K562 (cell line): ENCODE data around the gene KCTD19. TPM values are rescaled to one million over a fixed set of nuclear protein-coding genes. Genes with fewer than 3 reads are reported as not detected.
A peak's percentile ranks its signal among the peaks of the same experiment; 100 is the strongest.

ENCODE experiments used
- ATF3 ChIP-seq, 2 experiments: fragments of 450-650 bp in 1 of 2; sonication (generic) in 1 of 2; formaldehyde crosslinking in 1 of 2; IDR thresholded peaks in 1 of 2; conservative IDR thresholded peaks in 1 of 2; 2 replicates each; pipeline versions ENCODE4 v1.6.1 to v1.8.1; 2016 to 2023; ENCODE audit warnings: mild to moderate bottlenecking in 2 of 2, moderate library complexity in 2 of 2, inconsistent platforms in 1 of 2, missing genetic modification reagents in 1 of 2
- BRCA1 ChIP-seq, 2 experiments: fragments of 450-650 bp in 1 of 2; sonication (generic) in 1 of 2; formaldehyde crosslinking in 1 of 2; IDR thresholded peaks; 2 replicates each; pipeline versions ENCODE4 v1.5.0 to v1.6.1; 2017 to 2020; ENCODE audit warnings: mild to moderate bottlenecking in 1 of 2, missing genetic modification reagents in 1 of 2
- CBX1 ChIP-seq: sonication (generic); IDR thresholded peaks from 2 replicates; pipeline ENCODE4 v1.6.1; 2016; ENCODE audit warnings: antibody characterized with exemption, low read depth, mild to moderate bottlenecking
- HINFP ChIP-seq: fragments of 450-650 bp; conservative IDR thresholded peaks from 2 replicates; pipeline ENCODE4 v1.6.1; 2016; ENCODE audit warnings: missing genetic modification characterization, low read depth, mild to moderate bottlenecking, control low read depth, missing compliant biosample characterization
- KLF6 ChIP-seq: fragments of 250-450 bp; sonication (Bioruptor Pico); IDR thresholded peaks from 2 replicates; pipeline ENCODE4 v1.4.0; 2020; ENCODE audit warnings: mild to moderate bottlenecking, moderate library complexity, borderline replicate concordance
- L3MBTL2 ChIP-seq: fragments of 450-650 bp; IDR thresholded peaks from 2 replicates; pipeline ENCODE4 v1.6.1; 2016; ENCODE audit warnings: mild to moderate bottlenecking, moderate library complexity
- MNT ChIP-seq, 2 experiments: fragments of 450-650 bp; conservative IDR thresholded peaks; 2 replicates each; pipeline ENCODE4 v1.6.1; 2017; ENCODE audit warnings: mild to moderate bottlenecking in 2 of 2, moderate library complexity in 2 of 2
- MTA1 ChIP-seq: fragments of 450-650 bp; IDR thresholded peaks from 2 replicates; pipeline ENCODE4 v1.6.1; 2017; ENCODE audit warnings: borderline replicate concordance
- NR2C2 ChIP-seq, 2 experiments: fragments of 200-800 bp in 1 of 2; sonication (Bioruptor generic) in 1 of 2; sonication (generic) in 1 of 2; formaldehyde crosslinking in 1 of 2; IDR thresholded peaks; 2 replicates each; pipeline versions ENCODE4 v1.6.1 to v1.8.0; 2016 to 2022; ENCODE audit warnings: mild to moderate bottlenecking in 1 of 2, missing compliant biosample characterization in 1 of 2, missing genetic modification characterization in 1 of 2, missing genetic modification reagents in 1 of 2
- POLR2A ChIP-seq: fragments of 450-650 bp; conservative IDR thresholded peaks from 2 replicates; pipeline ENCODE4 v1.6.1; 2016
- RUNX1 ChIP-seq: sonication (generic); IDR thresholded peaks from 2 replicates; pipeline ENCODE4 v1.6.1; 2016; ENCODE audit warnings: antibody characterized with exemption, low read depth
- THAP7 ChIP-seq: fragments of 250-450 bp; sonication (Bioruptor Pico); IDR thresholded peaks from 2 replicates; pipeline ENCODE4 v1.5.0; 2021
- YY1 ChIP-seq, 3 experiments: IDR thresholded peaks; 2 replicates each; pipeline ENCODE4 v1.6.1; 2011; ENCODE audit warnings: low read length in 2 of 3, mild to moderate bottlenecking in 2 of 3, moderate library complexity in 2 of 3, borderline replicate concordance in 1 of 3, control low read depth in 1 of 3, low read depth in 1 of 3; ENCODE audit not compliant: insufficient read depth in 3 of 3, insufficient replicate concordance in 2 of 3, control insufficient read depth in 1 of 3, insufficient read length in 1 of 3; ENCODE audit errors: extremely low read depth in 1 of 3
- ZFP91 ChIP-seq: sonication (generic); formaldehyde crosslinking; IDR thresholded peaks from 2 replicates; pipeline ENCODE4 v1.8.0; 2022; ENCODE audit warnings: mild to moderate bottlenecking, missing genetic modification reagents
- ZNF561 ChIP-seq: fragments of 450-650 bp; formaldehyde crosslinking; conservative IDR thresholded peaks from 2 replicates; pipeline ENCODE4 v1.4.0; 2020; ENCODE audit warnings: mild to moderate bottlenecking, moderate library complexity
- ZNF76 ChIP-seq: fragments of 250-450 bp; sonication (Bioruptor Pico); IDR thresholded peaks from 2 replicates; pipeline ENCODE4 v1.4.0; 2020; ENCODE audit warnings: mild to moderate bottlenecking, moderate library complexity, borderline replicate concordance
- polyA plus RNA-seq, 8 experiments: library from polyadenylated mRNA; depleted of rRNA in 4 of 8; stranded (reverse) in 5 of 8; unstranded in 3 of 8; fragments of >200 nt; fragmentation: Nextera tagmentation in 2 of 8; fragmentation: Illumina TruSeq in 1 of 8; extraction: Ambion mirVana in 2 of 8; extraction: Trizol in 1 of 8; gene quantifications; 2 replicates each; pipeline versions ENCODE4 v1.2.1 to v1.2.3, GENCODE V29; 2011 to 2014; ENCODE audit warnings: inconsistent platforms in 1 of 8, missing spikeins in 1 of 8
- total RNA-seq, 7 experiments: library from RNA; depleted of rRNA in 6 of 7; stranded (reverse); fragments of >200 nt in 6 of 7; fragmentation: Illumina TruSeq in 2 of 7; extraction: Trizol in 2 of 7; gene quantifications; 2 replicates each; pipeline versions ENCODE4 v1.2.1 to v1.2.3, GENCODE V29; 2011 to 2021; ENCODE audit warnings: low replicate concordance in 1 of 7

The KCTD19 gene
- total and polyA plus RNA-seq, 9 of the 15 experiments (the other 6 are each of a cell fraction or from before 2014, with no cell fraction given), result 0.03 to 0.91 (median 0.22) TPM; not detected in 2

- TF ChIP-seq POLR2A (peak; percentile 17; the same call in 1 of the 2 replicates), MTA1 (0 out of 2 replicates have a peak, but pooled peaks have one; percentile 56), ZNF561 (CRISPR knock-in tag) (no peak), MNT (conservative IDR thresholded peaks at IDR 0.05) (no peak), HINFP (tag) (no peak), CBX1 (no peak), THAP7 (CRISPR knock-in tag) (no peak), RUNX1 (no peak), L3MBTL2 (peak; percentile 43; the same call in 1 of the 2 replicates), YY1 (IDR thresholded peaks at IDR 0.05; ENCODE audit: borderline replicate concordance in 1 of 3, control insufficient read depth in 1 of 3, extremely low read depth in 1 of 3, insufficient read depth in 3 of 3, insufficient read length in 1 of 3, insufficient replicate concordance in 2 of 3, low read depth in 1 of 3, low read length in 2 of 3) (peak in 2 of 3 experiments; percentile 58 to 66), BRCA1 (IDR thresholded peaks at IDR 0.05) (no peak), BRCA1 (CRISPR knock-in tag; IDR thresholded peaks at IDR 0.05) (no peak), NR2C2 (CRISPR knock-in tag; IDR thresholded peaks at IDR 0.05) (no peak), NR2C2 (tag; IDR thresholded peaks at IDR 0.05) (peak; percentile 75), KLF6 (CRISPR knock-in tag) (no peak), ATF3 (IDR thresholded peaks at IDR 0.05) (no peak), ATF3 (CRISPR knock-in tag; conservative IDR thresholded peaks at IDR 0.05) (no peak), ZFP91 (no peak), ZNF76 (CRISPR knock-in tag) (no peak)
Observed at GRCh38 chr16:67326472-67327309, at the start of gene KCTD19, which contains the start of gene LRRC36 (continued).
